Panc1 (cell line): ENCODE measurements around the gene MEIS1. TPM values are rescaled to one million over a fixed set of nuclear protein-coding genes. Genes with fewer than 3 reads are reported as not detected.

Source experiments
- ATAC-seq: fragments of 200-7000 bp; cut with Tn5 transposase; 2 replicates; pipeline ENCODE4 v1.9.1; 2020; ENCODE audit warnings: mild to moderate bottlenecking, moderate library complexity
- BruUV-seq: library from RNA; stranded (reverse); fragments of 400-500 nt; replicated peaks from 2 replicates; lab custom pipeline; 2021; lab: Mats Ljungman, UMichigan
- CTCF ChIA-PET: fragments of 300-600 bp; sonication (Branson Sonifier 250); formaldehyde crosslinking; loops from one replicate; lab custom pipeline; 2022; ENCODE audit warnings: antibody characterized with exemption; lab: Charles Lee
- POLR2A ChIA-PET: fragments of 300-600 bp; sonication (Branson Sonifier 250); formaldehyde crosslinking; loops from one replicate; lab custom pipeline; 2022; ENCODE audit warnings: antibody characterized with exemption; lab: Charles Lee
- DNase-seq: peaks from one replicate; pipeline ENCODE4 v3.0.0-alpha.2; 2010; ENCODE audit warnings: low read depth, low spot score
- H3K27ac ChIP-seq: 2 replicates; pipeline ENCODE4 v1.5.1; 2011; ENCODE audit warnings: mild to moderate bottlenecking, low read length, inconsistent platforms
- H3K27me3 ChIP-seq: fragments of 200-500 bp; sonication (Bioruptor generic); 2 replicates; pipeline ENCODE4 v1.6.0; 2014; ENCODE audit warnings: low read length, inconsistent platforms; ENCODE audit not compliant: control insufficient read depth, insufficient read depth
- H3K36me3 ChIP-seq: fragments of 200-500 bp; sonication (Bioruptor generic); 2 replicates; pipeline ENCODE4 v1.5.1; 2014; ENCODE audit warnings: inconsistent platforms, mild to moderate bottlenecking, low read length, moderate library complexity; ENCODE audit not compliant: control insufficient read depth, insufficient read depth
- H3K4me1 ChIP-seq: 2 replicates; pipeline ENCODE4 v1.5.1; 2011; ENCODE audit warnings: inconsistent platforms, mild to moderate bottlenecking, low read length, moderate library complexity; ENCODE audit not compliant: control insufficient read depth, insufficient read depth
- H3K4me3 ChIP-seq, 2 experiments: 2 replicates each; pipeline ENCODE4 v1.5.1; 2011 to 2012; ENCODE audit warnings: low read depth in 2 of 2, low read length in 2 of 2, mild to moderate bottlenecking in 2 of 2, inconsistent platforms in 1 of 2, moderate library complexity in 1 of 2
- H3K9me3 ChIP-seq: fragments of 200-500 bp; sonication (Bioruptor generic); 2 replicates; pipeline ENCODE4 v1.5.1; 2014; ENCODE audit warnings: low read depth, mild to moderate bottlenecking, inconsistent platforms, low read length, moderate library complexity; ENCODE audit not compliant: control insufficient read depth, insufficient read depth
- CTCF ChIP-seq: fragments of 450-650 bp; IDR thresholded peaks from 2 replicates; pipeline ENCODE4 v1.5.1; 2017; ENCODE audit warnings: mild to moderate bottlenecking
- POLR2AphosphoS5 ChIP-seq: IDR thresholded peaks from 2 replicates; pipeline ENCODE4 v1.6.1; 2012; ENCODE audit warnings: mild to moderate bottlenecking, low read depth, low read length, moderate library complexity
- REST ChIP-seq, 2 experiments: IDR thresholded peaks; 2 replicates each; pipeline ENCODE4 v1.6.1; 2011 to 2012; ENCODE audit warnings: low read depth in 2 of 2, control low read depth in 1 of 2, low read length in 1 of 2, mild to moderate bottlenecking in 1 of 2, moderate library complexity in 1 of 2; ENCODE audit not compliant: insufficient read depth in 1 of 2
- SIN3A ChIP-seq: IDR thresholded peaks from 2 replicates; pipeline ENCODE4 v1.6.1; 2012; ENCODE audit warnings: low read depth, mild to moderate bottlenecking, low read length, moderate library complexity, borderline replicate concordance; ENCODE audit not compliant: insufficient read depth
- TCF7L2 ChIP-seq: IDR thresholded peaks from 2 replicates; pipeline ENCODE4 v1.6.1; 2011; ENCODE audit warnings: mild to moderate bottlenecking, low read depth, low read length, inconsistent platforms
- in situ Hi-C: cut with HindIII; loops from 2 replicates; pipeline ENCODE4 v1.10.0; 2016; ENCODE audit warnings: low sequenced_read_pairs, low pct_unique_long_range_greater_than_20kb
- intact Hi-C: fragments of 100-400 bp; cut with micrococcal nuclease; formaldehyde crosslinking; loops from one replicate; pipeline ENCODE4 v1.10.0; 2022; ENCODE audit not compliant: unreplicated experiment
- total RNA-seq: library from RNA; stranded (reverse); gene quantifications from one replicate; pipeline ENCODE4 v1.2.1, GENCODE V29; 2021; ENCODE audit not compliant: unreplicated experiment

The MEIS1 gene
- total RNA-seq, 1 experiment from 2014 or later: 2.0 TPM

GRCh38 chr2:66443979-66444861 lies 9.3 kb downstream of the MEIS1 start:
- Histone ChIP-seq H3K36me3 (no peaks in the 10 kb centered on the region), H3K27ac (no peak overlapping the region), H3K27me3 (peaks cover 12% of the 10 kb centered on the region), H3K9me3 (no peaks in the 10 kb centered on the region), H3K4me3 (no peak overlapping the region), H3K4me1 (peaks cover 6% of the 10 kb centered on the region; the same call in 1 of the 2 replicates)
- DNase-seq: no peak
- in situ Hi-C loops (no loop called here), intact Hi-C loops (no loop called here)
- CTCF ChIA-PET: no interaction called here
- BruUV-seq: no TSS peak
- no peak for TF ChIP-seq SIN3A
- POLR2A ChIA-PET: interaction anchor here (0.6 kb wide), 1 partner anchor 163 kb away, joined by 9 read pairs; no protein-coding TSS in a partner anchor
- ATAC-seq: no peak

- Histone ChIP-seq H3K4me1 (no peaks in the 10 kb centered on the region), H3K4me3 (no peak overlapping the region), H3K9me3 (no peaks in the 10 kb centered on the region), H3K27me3 (peaks cover 9% of the 10 kb centered on the region), H3K27ac (no peak overlapping the region), H3K36me3 (no peaks in the 10 kb centered on the region)
- CTCF ChIA-PET: no interaction called here
- no peak for ATAC-seq
- no TSS peak for BruUV-seq
- DNase-seq: no peak
- intact Hi-C loops (no loop called here), in situ Hi-C loops (no loop called here)
- TF ChIP-seq POLR2AphosphoS5 (no peak), CTCF (no peak), SIN3A (no peak), TCF7L2 (no peak), REST (IDR thresholded peaks at IDR 0.05; ENCODE audit: insufficient read depth in 1 of 2, low read depth in 2 of 2, low read length in 1 of 2) (no peak)
- POLR2A ChIA-PET: no interaction called here
Observed at GRCh38 chr2:66445076-66445924, 10.4 kb downstream of the MEIS1 start.
